ENCODE data around the gene EPOP.

The EPOP gene

GRCh38 chr17:38674749-38675615 lies at the start of gene EPOP:
EPOP (minus strand) TSS chr17:38674957; CDS start chr17:38674495, 462 bp downstream.
- peak; percentile 87 for DNase-seq

GRCh38 chr17:38721802-38722201 lies 47.0 kb upstream of the EPOP start:
- DNase-seq: no peak

- DNase-seq: no peak
Measured at GRCh38 chr17:38720941-38721340, 46.2 kb upstream of the EPOP start.

GRCh38 chr17:38719943-38720641 lies 45.3 kb upstream of the EPOP start:
- DNase-seq: no peak

GRCh38 chr17:38719289-38719942 lies 44.7 kb upstream of the EPOP start:
- no peak for DNase-seq

- no peak for DNase-seq
Measured at GRCh38 chr17:38717139-38717745, 42.5 kb upstream of the EPOP start.

GRCh38 chr17:38716368-38717005 lies 41.7 kb upstream of the EPOP start:
- no peak for DNase-seq

- DNase-seq: no peak
Measured at GRCh38 chr17:38715216-38715943, 40.6 kb upstream of the EPOP start.

GRCh38 chr17:38713456-38714075 lies 38.8 kb upstream of the EPOP start:
- no peak for DNase-seq

GRCh38 chr17:38712593-38712992 lies 37.8 kb upstream of the EPOP start:
- DNase-seq: no peak

- no peak for DNase-seq
Measured at GRCh38 chr17:38711792-38712571, 37.2 kb upstream of the EPOP start.

- DNase-seq: no peak
Measured at GRCh38 chr17:38710985-38711384, 36.2 kb upstream of the EPOP start.

- DNase-seq: no peak
Measured at GRCh38 chr17:38710604-38710962, 35.8 kb upstream of the EPOP start.

GRCh38 chr17:38709864-38710603 lies 35.3 kb upstream of the EPOP start:
- DNase-seq: no peak

GRCh38 chr17:38709104-38709820 lies 34.5 kb upstream of the EPOP start:
- DNase-seq: no peak

- DNase-seq: no peak
Measured at GRCh38 chr17:38707678-38708351, 33.1 kb upstream of the EPOP start.

- DNase-seq: no peak
Measured at GRCh38 chr17:38706505-38707216, 31.9 kb upstream of the EPOP start.
